GM13977 (cell line): ENCODE measurements around the gene SLC26A3.

Experiments
- DNase-seq: peaks from one replicate; pipeline ENCODE4 v3.0.0; 2012; ENCODE audit warnings: low spot score
- CTCF ChIP-seq: IDR thresholded peaks from 2 replicates; pipeline ENCODE4 v1.5.1; 2012; ENCODE audit warnings: mild to moderate bottlenecking, control low read depth; ENCODE audit not compliant: insufficient read depth; ENCODE audit errors: extremely low read depth, missing control alignments
- in situ Hi-C: fragments of 300-500 bp; cut with MboI; formaldehyde crosslinking; loops from one replicate; pipeline ENCODE4 v1.12.0; 2022; ENCODE audit warnings: low sequenced_read_pairs, low pct_unique_long_range_greater_than_20kb, mixed read lengths, inconsistent platforms; ENCODE audit not compliant: unreplicated experiment

SLC26A3 gene

GRCh38 chr7:107843184-107843583, 40.2 kb upstream of the SLC26A3 start:
- TF ChIP-seq CTCF = no peak
- in situ Hi-C loops = no loop called here
- no peak for DNase-seq

- TF ChIP-seq CTCF = no peak
- no peak for DNase-seq
- in situ Hi-C loops = no loop called here
Observed at GRCh38 chr7:107842213-107842612, 39.2 kb upstream of the SLC26A3 start.

GRCh38 chr7:107838816-107839565, 36.0 kb upstream of the SLC26A3 start:
- no peak for DNase-seq
- TF ChIP-seq CTCF = no peak

GRCh38 chr7:107838024-107838601, 35.1 kb upstream of the SLC26A3 start:
- TF ChIP-seq CTCF = no peak
- in situ Hi-C loops = no loop called here

More at GRCh38 chr7:107838816-107839565, 36.0 kb upstream of the SLC26A3 start:
- in situ Hi-C loops = no loop called here

GRCh38 chr7:107837145-107837512, 34.1 kb upstream of the SLC26A3 start:
- TF ChIP-seq CTCF = no peak
- in situ Hi-C loops = no loop called here
- no peak for DNase-seq

More at GRCh38 chr7:107838024-107838601, 35.1 kb upstream of the SLC26A3 start:
- no peak for DNase-seq

GRCh38 chr7:107836237-107837144, 33.5 kb upstream of the SLC26A3 start:
- no peak for DNase-seq
- in situ Hi-C loops = no loop called here
- no peak for TF ChIP-seq CTCF
